NCI-H69 (cell line): Measurements from ENCODE around the gene ASB4.
A peak's percentile ranks its signal among the peaks of the same experiment; 100 is the strongest.
"Not testable (repeated sequence)": the region's sequence is repeated elsewhere in the genome, so short reads cannot be mapped to it uniquely, and the experiment has no call there.

ENCODE experiments used
- DNase-seq: peaks from one replicate; lab custom pipeline; 2025; lab: John Stamatoyannopoulos, UW

ASB4 gene

GRCh38 chr7:95552010-95552926, 66.5 kb downstream of the ASB4 start:
- DNase-seq = not testable (repeated sequence)

- no peak for DNase-seq
Measured at GRCh38 chr7:95553939-95554338, 68.2 kb downstream of the ASB4 start.

DNA sequence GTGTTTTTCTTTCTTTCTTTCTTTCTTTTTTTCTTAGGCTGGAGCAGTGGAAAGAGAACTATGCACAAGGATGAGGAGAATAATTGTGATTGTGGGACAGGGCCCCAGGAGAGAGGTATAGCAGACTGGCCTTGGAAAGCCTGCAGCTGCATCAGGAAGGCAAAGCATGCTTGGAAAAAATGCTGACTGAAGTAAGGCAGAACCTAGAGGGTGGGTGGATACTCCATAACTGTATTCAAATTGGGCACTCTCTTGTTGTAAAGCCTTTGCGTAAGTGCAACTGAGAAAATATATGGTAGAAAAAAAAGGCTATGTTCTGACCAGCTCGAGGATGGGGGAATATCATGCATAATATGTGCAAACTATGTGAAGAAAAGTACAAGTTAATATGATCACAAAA, 71.0 kb downstream of the ASB4 start:
- no peak for DNase-seq

- no peak for DNase-seq
Measured at GRCh38 chr7:95558864-95559263, 73.1 kb downstream of the ASB4 start.

DNA sequence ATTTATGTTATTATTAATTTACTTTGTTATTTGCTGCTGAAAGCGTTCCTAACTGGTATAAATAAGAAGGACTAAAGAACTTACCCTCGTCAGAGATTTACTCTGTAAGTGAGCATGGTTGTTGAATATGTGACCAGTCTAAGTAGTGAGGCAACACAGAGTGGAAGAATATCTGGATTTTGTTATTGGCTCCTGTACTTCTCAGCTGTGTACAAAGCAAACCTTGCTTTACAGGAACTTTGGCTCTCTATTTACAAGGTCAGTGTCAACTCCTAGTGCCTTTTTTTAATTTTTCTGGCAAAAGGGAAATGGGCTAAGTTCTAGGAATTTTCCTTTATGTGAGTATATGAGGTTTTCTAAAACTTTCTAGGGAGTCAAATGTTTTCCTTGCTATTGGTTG, 74.9 kb downstream of the ASB4 start:
- no peak for DNase-seq

DNA sequence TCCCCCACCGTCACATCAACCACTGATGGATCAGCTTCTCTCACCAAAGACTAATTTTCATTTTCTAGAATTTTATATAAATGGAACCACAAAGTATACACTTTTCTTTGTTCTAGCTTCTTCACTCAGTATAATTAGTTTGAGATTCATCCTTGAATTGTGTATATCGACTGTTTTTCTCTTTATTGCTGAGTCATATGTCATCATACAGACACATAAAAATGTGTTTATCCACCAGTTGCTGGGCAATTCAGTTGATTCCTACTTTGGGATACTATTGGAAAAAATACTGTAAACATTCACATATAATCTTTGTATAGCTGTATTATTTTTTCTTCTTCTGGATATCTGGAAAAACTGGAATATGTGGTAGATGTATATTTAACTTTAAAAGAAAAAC, 84.0 kb downstream of the ASB4 start:
- no peak for DNase-seq

DNA sequence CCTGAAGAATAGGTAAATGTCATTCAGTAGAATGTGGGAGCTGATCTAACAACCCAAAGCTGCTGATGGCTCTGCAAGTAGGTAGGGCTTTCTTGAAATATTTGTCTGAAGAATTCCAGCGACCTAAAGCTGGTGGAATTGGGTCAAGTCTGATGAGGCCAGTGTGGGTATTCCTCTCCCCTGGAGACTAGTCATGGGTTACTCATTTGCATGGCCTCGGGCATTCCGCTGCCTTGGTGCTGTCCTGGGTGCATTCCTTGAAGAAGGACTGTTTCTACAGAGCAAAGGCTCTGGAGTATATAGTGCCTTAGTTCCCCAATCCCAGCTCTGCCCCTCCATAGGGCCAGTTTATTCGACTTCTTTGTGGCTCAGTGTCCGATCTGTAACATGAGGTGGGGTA, 91.4 kb downstream of the ASB4 start:
- DNase-seq = no peak

DNA sequence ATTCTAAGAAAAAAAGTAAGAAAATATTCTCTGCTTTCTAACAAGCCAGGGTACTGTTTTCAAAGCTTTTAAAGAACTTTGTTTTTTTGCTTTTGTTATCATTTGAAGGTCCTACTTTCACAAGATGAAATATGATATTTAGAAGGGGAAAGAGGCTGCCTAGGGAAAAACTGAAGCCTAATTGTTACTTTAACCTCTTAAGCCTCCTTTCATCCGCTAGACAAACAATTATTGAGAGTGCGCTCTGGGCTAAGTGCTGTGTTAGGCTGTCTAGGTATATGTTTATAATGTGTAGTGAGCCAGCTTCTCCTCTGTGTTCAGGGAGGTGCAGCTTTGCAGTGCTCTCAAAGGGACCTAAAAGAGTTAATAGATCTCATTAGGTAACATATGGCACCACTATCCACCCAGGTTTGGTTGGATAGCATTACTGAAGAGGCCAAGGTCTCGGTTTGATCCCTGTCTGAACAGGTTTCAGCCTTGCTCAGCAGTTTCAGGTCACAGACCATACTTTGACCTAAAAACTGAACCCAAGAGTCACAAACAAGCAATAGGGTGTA, 92.6 kb downstream of the ASB4 start:
- peak; percentile 93 for DNase-seq

- no peak for DNase-seq
Measured at GRCh38 chr7:95579318-95579717, 93.6 kb downstream of the ASB4 start.

- DNase-seq = no peak
Measured at GRCh38 chr7:95581467-95581866, 95.7 kb downstream of the ASB4 start.

- no peak for DNase-seq
Measured at GRCh38 chr7:95582578-95583293, 97.0 kb downstream of the ASB4 start.

DNA sequence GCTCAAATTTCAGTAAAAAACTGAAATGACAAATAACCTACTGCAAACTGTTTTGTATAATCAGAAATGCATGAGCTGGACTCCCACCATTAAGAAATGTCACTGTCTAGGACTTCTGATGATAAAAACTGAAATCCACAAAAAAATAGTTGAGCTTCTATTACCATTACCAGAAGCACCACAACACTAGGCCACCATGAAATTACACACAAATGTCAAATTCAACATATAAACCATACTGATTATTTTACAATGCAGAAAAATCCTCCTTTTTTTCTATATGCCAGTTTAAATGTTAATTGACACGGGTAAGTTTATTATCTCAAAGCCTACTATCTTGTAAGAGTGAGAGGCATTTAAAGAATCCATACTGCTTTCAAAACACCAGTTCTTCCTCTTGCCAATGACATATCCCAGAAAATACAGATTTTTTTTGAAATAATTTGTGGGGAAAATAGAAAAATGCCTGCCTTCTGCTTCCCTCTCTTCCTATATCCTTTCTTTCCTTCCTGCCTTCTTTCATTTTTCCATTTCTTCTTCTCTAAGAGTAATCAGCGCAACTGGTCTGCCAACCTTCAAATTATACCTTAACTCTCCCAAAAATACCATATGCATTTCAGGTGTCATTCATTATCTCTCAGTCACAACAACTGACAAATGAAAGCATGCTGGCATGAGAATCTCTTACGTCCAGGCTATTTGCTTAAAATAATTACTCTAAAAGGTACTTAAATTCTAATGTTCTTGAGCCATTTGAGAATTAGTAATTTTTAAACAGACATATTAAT, 98.3 kb downstream of the ASB4 start:
- DNase-seq = peak; percentile 14

DNA sequence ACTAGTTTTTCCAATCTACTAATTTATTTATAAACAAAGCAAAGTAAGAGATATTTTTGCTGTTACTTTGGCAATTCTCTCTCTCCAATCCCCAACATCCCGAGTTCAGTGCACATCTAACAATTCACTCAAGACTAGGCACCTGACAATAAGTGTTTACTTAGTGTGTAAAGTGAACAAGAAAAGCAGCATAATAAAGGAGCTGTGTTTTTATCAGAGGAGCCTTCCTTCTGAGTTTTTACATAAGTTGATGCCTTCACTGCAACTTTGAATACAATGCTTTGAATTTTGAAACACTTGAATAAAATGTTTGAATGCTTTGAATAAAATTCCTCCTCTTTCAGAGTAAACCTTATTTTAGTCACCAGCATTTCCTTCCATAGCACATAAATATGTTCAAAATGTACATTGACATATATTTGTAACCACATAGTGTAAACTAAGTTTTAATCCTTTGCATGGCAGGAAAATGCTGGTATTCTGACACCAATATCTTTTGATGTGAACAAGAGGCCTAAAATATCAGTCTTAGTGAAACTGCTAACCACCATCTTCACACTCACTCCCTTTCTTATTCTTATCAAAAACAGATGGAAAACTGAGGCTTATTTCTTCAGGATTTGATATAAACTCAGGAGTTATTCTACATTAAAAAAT, 99.2 kb downstream of the ASB4 start:
- DNase-seq = no peak

- no peak for DNase-seq
Measured at GRCh38 chr7:95585426-95585789, 99.7 kb downstream of the ASB4 start.

- DNase-seq = no peak
Measured at GRCh38 chr7:95586951-95587301, 101.2 kb downstream of the ASB4 start.

DNA sequence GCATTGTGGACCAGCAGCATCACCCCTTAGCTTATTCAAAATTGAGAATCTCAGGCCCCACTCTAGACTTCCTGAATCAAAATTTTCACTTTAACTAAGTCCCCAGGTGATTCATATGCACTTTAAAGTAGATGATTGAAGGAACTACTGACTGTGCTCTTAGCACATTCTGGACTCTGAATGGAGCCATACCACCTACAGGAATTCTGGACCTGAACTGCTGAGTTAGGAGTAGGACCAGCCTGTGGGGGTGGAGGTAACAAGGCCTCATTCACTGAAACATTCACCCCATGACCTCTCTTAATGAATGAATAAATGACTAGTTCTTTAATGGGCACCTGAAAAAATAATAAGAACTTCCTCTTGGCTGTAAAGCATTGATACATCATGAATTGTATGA, 103.3 kb downstream of the ASB4 start:
- no peak for DNase-seq

- no peak for DNase-seq
Measured at GRCh38 chr7:95589766-95590165, 104.0 kb downstream of the ASB4 start.
